Measurements from ENCODE around the gene EXOC3. TPM values are rescaled to one million over a fixed set of nuclear protein-coding genes. Genes with fewer than 3 reads are reported as not detected.
"Not testable (repeated sequence)": the region's sequence is repeated elsewhere in the genome, so short reads cannot be mapped to it uniquely, and the experiment has no call there.

EXOC3 gene
- total and polyA plus RNA-seq, 2 experiments from 2014 or later = 39.9 to 40.9 TPM

DNA sequence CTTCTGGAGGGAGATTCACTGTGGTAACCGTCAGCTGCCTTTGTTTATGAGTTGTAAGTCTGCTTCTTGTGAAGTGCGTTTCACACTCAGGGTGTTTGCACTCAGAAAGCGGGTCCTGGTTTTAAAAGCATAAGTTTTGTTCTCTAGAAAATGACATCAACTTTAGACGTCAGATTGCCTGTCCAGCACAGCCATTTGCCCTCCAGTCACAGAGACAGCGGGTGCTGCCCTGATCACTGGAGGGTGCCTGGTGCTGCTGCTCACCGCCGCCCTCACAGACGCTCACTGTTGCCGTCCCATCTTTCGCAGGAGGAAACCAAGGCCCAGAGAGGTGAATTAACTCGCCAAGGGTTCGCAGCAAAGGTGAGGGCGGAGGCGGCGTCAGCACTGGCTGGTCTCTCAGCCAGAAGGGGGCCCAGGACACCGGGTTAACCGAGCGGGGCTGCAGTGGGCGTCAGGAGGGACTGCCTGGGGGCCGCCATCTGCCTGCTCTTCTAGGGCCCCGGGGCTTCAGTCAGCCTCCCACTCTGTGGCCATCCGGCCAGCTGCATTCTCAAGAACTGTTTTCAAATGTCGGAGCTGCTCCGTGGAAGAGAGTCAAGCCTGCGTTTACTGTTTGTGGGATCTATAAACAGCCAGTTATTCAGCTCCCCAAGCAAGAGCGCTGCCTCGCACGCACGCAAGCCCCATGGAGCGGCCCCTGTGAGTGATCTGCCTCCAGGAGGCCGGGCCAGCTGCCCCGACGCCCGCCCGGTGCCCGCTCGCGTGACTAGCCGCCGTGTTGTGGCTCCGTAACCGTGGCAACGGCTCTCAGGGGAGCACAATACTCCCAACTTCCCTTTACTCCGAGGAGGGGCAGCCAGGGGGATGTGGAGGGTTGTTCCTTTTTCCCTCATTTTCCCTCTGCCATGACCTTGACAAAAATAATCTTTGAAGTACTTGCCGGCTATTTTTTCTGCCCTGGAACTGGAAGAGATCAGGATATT is 43.4 kb upstream of the EXOC3 start:
- peak overlapping the region; percentile 98 for H3K9ac ChIP-seq
- in situ Hi-C loops (cut with MboI) = no loop called here
- no peaks in the 10 kb centered on the region for H3K27me3 ChIP-seq (replicated peaks; ENCODE audit: insufficient read depth)
- peaks cover 16% of the 10 kb centered on the region for H3F3A ChIP-seq (ENCODE audit: insufficient read depth)
- no peak overlapping the region for H2AFZ ChIP-seq
- WGBS, 2 experiments (ENCODE audit: low coverage in 1 of 2, low lambda C conversion rate in 2 of 2, missing lambda C conversion rate in 2 of 2) = 9 to 11% methylated on average over 45 of the region's 45 CpGs
- H3K36me3 ChIP-seq (ENCODE audit: low read depth) = no peaks in the 10 kb centered on the region
- peaks cover 42% of the 10 kb centered on the region for H3K4me1 ChIP-seq (ENCODE audit: insufficient read depth)
- H3K27ac ChIP-seq = peak overlapping the region; percentile 100
- no peaks in the 10 kb centered on the region for H3K9me2 ChIP-seq (ENCODE audit: insufficient read depth)
- no peak for TF ChIP-seq EZH2phosphoT487 (IDR thresholded peaks at IDR 0.05; ENCODE audit: insufficient read depth, low read depth)
- TF ChIP-seq EZH2 (IDR thresholded peaks at IDR 0.05; ENCODE audit: insufficient read depth, poor library complexity, severe bottlenecking) = no peak
- peak overlapping the region; percentile 63 for H3K4me3 ChIP-seq
- H4K20me1 ChIP-seq (ENCODE audit: insufficient read depth) = no peaks in the 10 kb centered on the region
- peaks cover 11% of the 10 kb centered on the region for H3K79me2 ChIP-seq (ENCODE audit: insufficient read depth)
- H3K9me3 ChIP-seq (ENCODE audit: low read depth) = no peaks in the 10 kb centered on the region
- peak; percentile 100 for DNase-seq
- peak overlapping the region; percentile 95 for H3K4me2 ChIP-seq (ENCODE audit: unreplicated experiment)

DNA sequence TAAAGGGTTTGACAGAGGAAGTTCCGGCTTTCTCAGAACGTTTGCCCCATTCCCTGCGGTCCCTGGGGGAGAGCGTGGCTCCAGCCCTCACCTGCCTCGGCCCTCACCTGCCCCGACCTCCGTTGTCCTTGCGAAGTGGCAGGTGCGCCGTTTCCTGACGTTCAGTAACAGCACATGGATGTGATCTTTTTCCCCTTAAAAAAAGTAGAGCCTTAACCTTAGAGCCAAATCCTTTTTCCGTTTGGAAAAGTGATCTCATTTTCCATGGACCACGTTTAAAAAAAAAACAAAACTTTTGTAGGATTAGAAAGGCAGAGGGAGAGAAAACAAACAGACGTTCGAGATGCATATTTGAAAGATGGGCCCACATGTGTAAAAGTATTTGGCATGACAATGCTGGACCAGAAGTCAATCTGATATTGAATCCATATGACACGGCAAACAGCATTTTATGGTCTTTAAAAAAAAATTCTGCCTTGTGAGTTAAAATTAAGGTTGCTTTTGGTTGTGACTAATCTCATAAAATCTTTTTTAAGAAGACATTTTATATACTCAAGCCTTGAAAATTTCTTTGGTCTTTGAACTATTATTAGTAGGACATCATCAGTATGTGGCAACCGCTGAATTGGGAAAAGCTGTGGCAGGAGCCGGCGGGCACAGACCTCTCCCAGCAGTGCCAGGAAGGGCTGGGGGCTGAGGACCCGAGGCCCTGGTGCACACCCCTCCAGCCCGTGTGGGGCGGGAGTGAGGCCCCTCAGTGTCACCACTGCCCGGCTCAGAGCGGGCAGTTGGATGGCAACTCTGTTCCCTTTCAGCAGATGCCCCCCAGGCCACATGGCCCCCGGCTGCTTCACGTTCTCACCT is 42.5 kb upstream of the EXOC3 start:
- Histone ChIP-seq H3K36me3 (ENCODE audit: low read depth) (no peaks in the 10 kb centered on the region), H3K9ac (peak overlapping the region; percentile 98), H3K4me3 (peak overlapping the region; percentile 63), H3K4me2 (ENCODE audit: unreplicated experiment) (peak overlapping the region; percentile 95), H3K4me1 (ENCODE audit: insufficient read depth) (peaks cover 33% of the 10 kb centered on the region), H4K20me1 (ENCODE audit: insufficient read depth) (no peaks in the 10 kb centered on the region), H3K27ac (peak overlapping the region; percentile 100), H3K27me3 (replicated peaks; ENCODE audit: insufficient read depth) (no peaks in the 10 kb centered on the region), H3K79me2 (ENCODE audit: insufficient read depth) (peaks cover 11% of the 10 kb centered on the region), H3K9me3 (ENCODE audit: low read depth) (no peaks in the 10 kb centered on the region), H3K9me2 (ENCODE audit: insufficient read depth) (no peaks in the 10 kb centered on the region), H3F3A (ENCODE audit: insufficient read depth) (peaks cover 12% of the 10 kb centered on the region), H2AFZ (no peak overlapping the region)
- in situ Hi-C loops (cut with MboI) = no loop called here
- TF ChIP-seq EZH2 (IDR thresholded peaks at IDR 0.05; ENCODE audit: insufficient read depth, poor library complexity, severe bottlenecking) = no peak
- no peak for TF ChIP-seq EZH2phosphoT487 (IDR thresholded peaks at IDR 0.05; ENCODE audit: insufficient read depth, low read depth)
- WGBS, 2 experiments (ENCODE audit: low coverage in 1 of 2, low lambda C conversion rate in 2 of 2, missing lambda C conversion rate in 2 of 2) = 6 to 8% methylated on average over 24 to 26 of the region's 26 CpGs
- peak; percentile 92 for DNase-seq

DNA sequence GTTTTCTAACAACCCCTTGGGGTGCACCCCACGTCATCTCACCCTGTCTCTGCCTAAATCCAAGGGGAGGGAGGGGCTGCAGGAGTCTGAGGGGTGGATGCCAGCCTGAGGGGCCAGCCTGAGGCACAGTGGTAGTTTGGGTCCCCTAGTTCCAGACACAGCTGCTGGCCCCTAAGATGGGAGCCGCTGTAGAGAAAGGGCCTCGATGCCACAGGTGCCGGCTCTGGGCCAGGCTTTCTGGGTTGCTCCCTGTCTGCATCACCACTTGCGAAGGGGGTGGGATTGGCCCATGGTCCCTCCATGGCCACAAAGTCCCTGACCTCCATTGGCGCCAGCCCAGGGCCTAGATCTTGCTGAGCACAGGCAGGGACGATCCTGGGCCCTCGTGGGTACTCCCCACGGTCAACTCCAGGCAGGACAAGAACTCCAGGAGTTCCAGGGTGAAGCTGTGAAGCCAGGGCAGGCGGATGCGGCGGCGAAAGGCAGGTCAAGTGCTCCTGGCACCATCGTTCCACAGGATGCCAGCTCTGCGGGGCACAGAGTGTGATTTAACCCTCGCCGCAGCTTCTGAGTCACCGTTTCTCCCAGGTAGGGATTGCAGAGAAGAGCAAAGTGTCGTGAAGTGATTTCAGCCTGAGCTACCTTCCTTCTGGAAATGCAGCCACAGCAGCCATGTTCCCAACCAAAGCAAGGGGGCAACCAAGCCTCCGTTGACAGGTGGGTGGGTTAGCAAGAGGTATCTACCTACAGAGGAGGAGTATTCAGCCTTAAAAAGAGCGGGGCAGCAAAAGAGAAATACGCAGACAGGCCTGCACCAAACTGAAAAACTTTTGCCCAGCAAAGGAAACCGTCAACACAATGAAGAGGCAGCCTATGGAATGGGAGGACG is 41.6 kb upstream of the EXOC3 start:
- Histone ChIP-seq H3K4me2 (ENCODE audit: unreplicated experiment) (peak overlapping the region; percentile 34), H3K36me3 (ENCODE audit: low read depth) (no peaks in the 10 kb centered on the region), H3K27me3 (replicated peaks; ENCODE audit: insufficient read depth) (no peaks in the 10 kb centered on the region), H3K79me2 (ENCODE audit: insufficient read depth) (peaks cover 11% of the 10 kb centered on the region), H3K9ac (peak overlapping the region; percentile 98), H3K4me3 (no peak overlapping the region), H3K27ac (peak overlapping the region; percentile 100), H2AFZ (no peak overlapping the region), H3K9me3 (ENCODE audit: low read depth) (no peaks in the 10 kb centered on the region), H3F3A (ENCODE audit: insufficient read depth) (peaks cover 12% of the 10 kb centered on the region), H3K4me1 (ENCODE audit: insufficient read depth) (peaks cover 27% of the 10 kb centered on the region), H3K9me2 (ENCODE audit: insufficient read depth) (no peaks in the 10 kb centered on the region), H4K20me1 (ENCODE audit: insufficient read depth) (no peaks in the 10 kb centered on the region)
- no peak for TF ChIP-seq EZH2 (IDR thresholded peaks at IDR 0.05; ENCODE audit: insufficient read depth, poor library complexity, severe bottlenecking)
- TF ChIP-seq EZH2phosphoT487 (IDR thresholded peaks at IDR 0.05; ENCODE audit: insufficient read depth, low read depth) = no peak
- WGBS, 2 experiments (ENCODE audit: low coverage in 1 of 2, low lambda C conversion rate in 2 of 2, missing lambda C conversion rate in 2 of 2) = 87 to 91% methylated on average over 23 of the region's 24 CpGs
- in situ Hi-C loops (cut with MboI) = no loop called here
- DNase-seq = no peak

DNA sequence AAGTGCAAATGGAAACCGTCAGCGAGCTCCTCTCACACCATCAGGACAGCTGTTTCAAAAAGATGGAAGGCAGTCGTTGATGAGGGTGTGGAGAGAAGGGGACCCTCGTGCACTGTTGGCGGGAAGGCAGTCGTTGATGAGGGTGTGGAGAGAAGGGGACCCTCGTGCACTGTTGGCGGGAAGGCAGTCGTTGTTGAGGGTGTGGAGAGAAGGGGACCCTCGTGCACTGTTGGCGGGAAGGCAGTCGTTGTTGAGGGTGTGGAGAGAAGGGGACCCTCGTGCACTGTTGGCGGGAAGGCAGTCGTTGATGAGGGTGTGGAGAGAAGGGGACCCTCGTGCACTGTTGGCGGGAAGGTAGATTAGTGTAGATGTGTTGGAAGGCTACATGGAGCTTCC is 40.8 kb upstream of the EXOC3 start:
- 99% methylated on average over 7 to 17 of the region's 17 CpGs for WGBS, 2 experiments (ENCODE audit: low coverage in 1 of 2, low lambda C conversion rate in 2 of 2, missing lambda C conversion rate in 2 of 2)
- H3K4me2 ChIP-seq (ENCODE audit: unreplicated experiment); in situ Hi-C loops (cut with MboI); H3K27me3 ChIP-seq (replicated peaks; ENCODE audit: insufficient read depth); H2AFZ ChIP-seq; H4K20me1 ChIP-seq (ENCODE audit: insufficient read depth); H3K27ac ChIP-seq; H3K36me3 ChIP-seq (ENCODE audit: low read depth); H3K4me3 ChIP-seq; H3K9me3 ChIP-seq (ENCODE audit: low read depth); H3K9me2 ChIP-seq (ENCODE audit: insufficient read depth); DNase-seq; H3K9ac ChIP-seq: not testable (repeated sequence)
- Histone ChIP-seq H3K4me1 (ENCODE audit: insufficient read depth) (peaks cover 30% of the 10 kb centered on the region), H3F3A (ENCODE audit: insufficient read depth) (peaks cover 12% of the 10 kb centered on the region), H3K79me2 (ENCODE audit: insufficient read depth) (peaks cover 18% of the 10 kb centered on the region)

Data from GM23248 (cell line).